ENCODE measurements around the gene TMEM54.

DNA sequence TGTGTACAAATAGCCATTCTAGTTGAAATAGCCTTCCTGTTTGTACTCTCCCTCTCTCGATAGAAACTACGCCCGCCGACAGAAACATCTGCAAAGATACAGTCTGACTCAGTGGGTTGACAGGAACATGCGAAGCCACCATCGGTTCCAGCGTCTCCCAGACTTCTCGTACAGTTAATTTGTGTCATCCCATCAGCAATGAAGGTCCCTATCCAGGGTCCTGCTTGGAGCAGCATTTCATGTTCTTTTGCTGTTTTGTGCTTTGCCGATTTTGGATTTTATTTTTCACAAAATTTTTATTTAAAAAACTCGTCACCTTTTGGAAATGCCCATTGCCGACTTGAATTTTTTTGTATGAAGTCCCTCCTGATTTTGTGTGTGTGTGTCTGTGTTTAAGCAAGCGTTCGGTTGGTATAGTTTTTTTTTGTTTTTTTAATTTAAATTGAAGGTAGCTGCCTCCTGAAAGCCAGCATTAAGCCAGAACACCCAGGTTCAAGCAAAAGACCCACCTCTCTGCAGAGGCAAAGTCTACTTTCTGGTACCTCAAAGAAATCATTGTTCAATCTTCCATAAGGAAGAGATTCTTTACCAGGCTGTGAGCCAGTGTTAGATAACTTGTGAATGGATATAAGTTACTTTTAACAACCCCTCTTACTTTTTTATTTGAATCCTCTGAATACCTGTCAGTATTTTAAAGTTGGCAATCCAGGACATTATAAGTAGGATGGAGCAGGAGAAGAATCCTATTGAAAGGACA is 45.1 kb downstream of the TMEM54 start:
- TF ChIP-seq, protein P1, sequence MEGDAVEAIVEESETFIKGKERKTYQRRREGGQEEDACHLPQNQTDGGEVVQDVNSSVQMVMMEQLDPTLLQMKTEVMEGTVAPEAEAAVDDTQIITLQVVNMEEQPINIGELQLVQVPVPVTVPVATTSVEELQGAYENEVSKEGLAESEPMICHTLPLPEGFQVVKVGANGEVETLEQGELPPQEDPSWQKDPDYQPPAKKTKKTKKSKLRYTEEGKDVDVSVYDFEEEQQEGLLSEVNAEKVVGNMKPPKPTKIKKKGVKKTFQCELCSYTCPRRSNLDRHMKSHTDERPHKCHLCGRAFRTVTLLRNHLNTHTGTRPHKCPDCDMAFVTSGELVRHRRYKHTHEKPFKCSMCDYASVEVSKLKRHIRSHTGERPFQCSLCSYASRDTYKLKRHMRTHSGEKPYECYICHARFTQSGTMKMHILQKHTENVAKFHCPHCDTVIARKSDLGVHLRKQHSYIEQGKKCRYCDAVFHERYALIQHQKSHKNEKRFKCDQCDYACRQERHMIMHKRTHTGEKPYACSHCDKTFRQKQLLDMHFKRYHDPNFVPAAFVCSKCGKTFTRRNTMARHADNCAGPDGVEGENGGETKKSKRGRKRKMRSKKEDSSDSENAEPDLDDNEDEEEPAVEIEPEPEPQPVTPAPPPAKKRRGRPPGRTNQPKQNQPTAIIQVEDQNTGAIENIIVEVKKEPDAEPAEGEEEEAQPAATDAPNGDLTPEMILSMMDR (conservative IDR thresholded peaks at IDR 0.05 in 1 of 2, IDR thresholded peaks at IDR 0.05 in 1 of 2; ENCODE audit: extremely low read depth in 1 of 2, insufficient read depth in 1 of 2, low read depth in 1 of 2, low read length in 2 of 2), result no peak
- no peak for TF ChIP-seq EZH2 (IDR thresholded peaks at IDR 0.05; ENCODE audit: borderline replicate concordance, low read length)

Measured in mammary epithelial cell (primary cell).